GM12873 (cell line): ENCODE results near the gene SHISA3.

Experiments used
- TF ChIP-seq, protein P1 (sequence below): IDR thresholded peaks from 2 replicates; pipeline ENCODE4 v1.5.1; 2012; ENCODE audit warnings: low read depth, mild to moderate bottlenecking, moderate library complexity, low read length, control low read depth; ENCODE audit not compliant: insufficient read depth; ENCODE audit errors: missing control alignments

The SHISA3 gene

DNA sequence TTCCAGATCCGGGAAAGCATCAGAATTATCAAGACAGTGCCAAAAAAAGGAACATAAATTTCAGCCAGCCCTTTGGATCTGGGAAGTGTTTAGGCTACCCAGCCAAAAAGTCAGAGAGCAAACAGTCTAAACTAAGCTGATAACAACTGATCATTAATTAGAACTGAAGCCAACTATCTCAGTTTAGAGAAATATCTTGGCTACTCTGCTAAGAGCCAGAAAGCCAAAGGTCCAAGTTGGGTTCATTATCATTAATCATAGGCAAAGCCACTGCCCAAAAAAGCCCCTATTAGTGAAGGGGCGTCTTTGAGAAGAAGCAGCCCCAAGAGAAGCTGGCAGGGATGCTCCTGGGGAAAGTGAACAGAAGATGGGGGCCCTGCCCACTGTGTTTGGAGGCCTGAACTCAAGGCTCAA, 37.0 kb upstream of the SHISA3 start:
- TF ChIP-seq, protein P1, sequence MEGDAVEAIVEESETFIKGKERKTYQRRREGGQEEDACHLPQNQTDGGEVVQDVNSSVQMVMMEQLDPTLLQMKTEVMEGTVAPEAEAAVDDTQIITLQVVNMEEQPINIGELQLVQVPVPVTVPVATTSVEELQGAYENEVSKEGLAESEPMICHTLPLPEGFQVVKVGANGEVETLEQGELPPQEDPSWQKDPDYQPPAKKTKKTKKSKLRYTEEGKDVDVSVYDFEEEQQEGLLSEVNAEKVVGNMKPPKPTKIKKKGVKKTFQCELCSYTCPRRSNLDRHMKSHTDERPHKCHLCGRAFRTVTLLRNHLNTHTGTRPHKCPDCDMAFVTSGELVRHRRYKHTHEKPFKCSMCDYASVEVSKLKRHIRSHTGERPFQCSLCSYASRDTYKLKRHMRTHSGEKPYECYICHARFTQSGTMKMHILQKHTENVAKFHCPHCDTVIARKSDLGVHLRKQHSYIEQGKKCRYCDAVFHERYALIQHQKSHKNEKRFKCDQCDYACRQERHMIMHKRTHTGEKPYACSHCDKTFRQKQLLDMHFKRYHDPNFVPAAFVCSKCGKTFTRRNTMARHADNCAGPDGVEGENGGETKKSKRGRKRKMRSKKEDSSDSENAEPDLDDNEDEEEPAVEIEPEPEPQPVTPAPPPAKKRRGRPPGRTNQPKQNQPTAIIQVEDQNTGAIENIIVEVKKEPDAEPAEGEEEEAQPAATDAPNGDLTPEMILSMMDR = no peak

DNA sequence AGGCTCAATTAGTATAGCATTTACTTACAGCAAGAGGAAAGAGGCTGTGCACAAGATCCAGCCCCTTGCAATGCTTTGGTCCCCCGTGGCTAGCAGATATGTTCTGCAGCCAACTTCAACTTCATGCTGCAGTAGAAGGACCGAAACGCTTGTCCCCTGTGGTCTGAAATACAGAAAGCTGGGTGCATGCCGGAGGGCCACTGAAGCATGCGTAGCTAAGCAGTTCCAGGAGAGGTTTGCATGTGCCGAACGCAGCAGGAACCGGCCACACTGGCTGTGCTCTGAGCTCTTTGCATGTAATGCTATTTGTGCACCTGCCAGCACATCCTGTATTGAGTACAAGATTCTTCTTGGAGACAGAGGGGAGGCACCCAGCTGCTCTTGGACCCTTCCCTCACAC, 35.8 kb upstream of the SHISA3 start:
- TF ChIP-seq, protein P1 = no peak

DNA sequence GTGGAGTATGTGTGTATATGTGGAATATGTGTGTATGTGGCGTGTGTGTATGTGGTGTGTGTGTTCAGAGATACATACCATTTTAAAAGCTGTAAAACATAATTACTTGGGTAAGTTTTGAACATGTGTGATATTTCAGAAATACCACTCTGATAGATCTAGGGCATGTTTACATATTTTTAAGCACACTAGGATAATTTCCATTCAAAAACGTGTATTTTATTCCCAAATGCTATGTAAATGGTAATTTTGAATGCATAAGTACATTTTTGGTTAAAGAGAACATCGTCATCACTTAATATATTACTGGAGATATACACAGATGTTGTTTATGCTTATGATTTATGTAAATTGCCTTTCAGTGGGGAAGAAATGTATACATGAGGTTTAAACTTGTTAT, 34.7 kb upstream of the SHISA3 start:
- TF ChIP-seq, protein P1 = no peak

DNA sequence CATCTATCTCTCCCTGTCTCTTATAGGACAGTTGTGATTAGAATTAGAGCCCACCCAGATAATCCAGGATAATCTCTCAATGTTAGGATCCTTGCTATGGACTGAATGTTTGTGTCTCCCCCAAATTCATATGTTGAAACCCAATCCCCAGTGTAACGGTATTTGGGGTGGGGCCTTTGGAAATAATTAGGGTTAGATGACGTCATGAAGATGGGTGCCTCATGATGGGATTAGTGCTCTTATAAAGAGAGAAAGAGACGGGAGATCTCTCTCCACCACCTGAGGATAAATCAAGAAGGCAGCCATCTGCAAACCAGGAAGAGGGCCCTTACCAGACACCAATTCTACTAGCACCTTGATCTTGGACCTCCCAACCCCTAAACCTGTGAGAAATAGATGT, 33.7 kb upstream of the SHISA3 start:
- TF ChIP-seq, protein P1 = no peak

DNA sequence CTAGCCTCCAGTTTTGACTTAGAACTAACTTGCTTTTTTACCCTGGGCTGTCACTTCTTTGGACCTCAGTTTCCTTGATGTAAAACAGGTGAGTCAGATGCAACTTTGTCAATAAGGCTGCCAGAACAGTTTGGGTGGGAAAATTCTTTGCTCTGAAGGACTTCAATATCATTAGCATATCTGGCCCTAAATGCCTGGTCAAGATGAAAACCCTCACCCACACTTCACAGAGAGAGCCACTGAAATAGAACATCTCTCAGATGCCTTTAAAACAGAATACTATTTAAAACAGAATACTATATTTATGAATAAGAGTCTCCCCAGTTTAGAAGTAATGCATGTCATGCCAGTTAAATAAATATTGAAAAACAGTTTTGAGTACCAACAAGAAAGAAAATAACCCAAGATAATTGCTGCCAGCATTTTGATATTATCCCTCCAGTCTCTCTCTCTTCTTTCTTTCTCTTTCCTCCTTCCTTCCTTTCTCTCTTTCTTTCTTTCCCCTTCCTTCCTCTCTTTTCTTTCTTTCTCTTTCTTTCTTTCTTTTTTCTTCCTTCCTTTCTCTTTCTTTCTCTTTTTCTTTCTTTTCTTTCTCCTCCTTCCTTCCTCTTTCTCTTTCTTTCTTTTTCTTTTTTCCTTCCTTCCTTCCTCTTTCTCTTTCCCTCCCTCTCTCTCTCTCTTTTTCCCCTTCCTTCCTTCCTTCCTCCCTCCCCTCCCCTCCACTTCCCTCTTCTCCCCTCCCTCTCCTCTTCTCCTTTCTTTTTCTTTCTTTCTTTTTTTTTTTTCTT, 32.8 kb upstream of the SHISA3 start:
- TF ChIP-seq, protein P1 = no peak

DNA sequence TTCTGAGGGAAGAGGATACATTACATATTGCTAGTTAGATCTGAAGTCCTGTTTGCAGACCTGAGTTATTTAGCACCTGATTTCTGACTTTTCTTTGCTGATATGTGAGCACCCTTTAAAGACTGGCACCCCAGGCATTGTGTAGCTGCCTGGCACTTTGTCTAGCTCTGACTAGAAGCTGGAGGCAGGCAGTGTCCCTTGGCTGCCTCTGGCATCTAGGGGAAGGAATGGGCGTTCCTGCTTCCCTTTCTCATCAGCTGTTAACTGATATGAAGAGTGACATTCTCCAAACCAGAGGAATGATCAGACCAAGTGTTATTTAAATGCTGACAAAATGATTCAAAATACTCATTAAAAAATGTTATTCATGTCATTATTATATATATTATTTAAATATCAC, 30.3 kb upstream of the SHISA3 start:
- TF ChIP-seq, protein P1 = no peak

DNA sequence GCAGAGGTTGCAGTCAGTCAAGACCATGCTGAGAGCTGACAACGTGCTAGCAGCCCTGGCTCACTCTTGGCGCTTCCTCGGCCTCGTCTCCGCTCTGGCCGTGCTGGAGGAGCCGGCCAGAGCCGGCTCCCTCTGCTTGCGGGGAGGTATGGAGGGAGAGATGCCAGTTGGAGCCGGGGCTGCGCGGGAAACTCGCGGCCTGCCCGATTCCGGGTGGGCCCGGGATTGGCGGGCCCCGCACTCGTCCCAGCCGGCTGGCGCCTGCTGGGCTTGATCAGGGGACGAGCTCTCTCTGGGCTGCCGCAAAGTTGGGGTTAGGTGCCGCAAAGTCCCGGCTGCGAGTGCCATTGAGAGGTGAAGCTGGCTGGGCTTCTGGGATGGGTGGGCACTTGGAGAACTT, 27.8 kb upstream of the SHISA3 start:
- TF ChIP-seq, protein P1 = no peak
